GM12878 (cell line): ENCODE measurements around the gene ZXDC. TPM values are rescaled to one million over a fixed set of nuclear protein-coding genes. Genes with fewer than 3 reads are reported as not detected.

Experiments
- ATAC-seq: fragments of 200-7000 bp; cut with Tn5 transposase; 3 replicates; pipeline ENCODE4 v1.9.1; 2020; ENCODE audit warnings: mild to moderate bottlenecking, moderate library complexity
- BruUV-seq: library from RNA; stranded (reverse); fragments of 400-500 nt; replicated peaks from 2 replicates; lab custom pipeline; 2021; lab: Mats Ljungman, UMichigan
- CTCF ChIA-PET: fragments of 300-600 bp; sonication (Branson Sonifier 250); formaldehyde crosslinking; extraction: SDS; loops from one replicate; lab custom pipeline; 2021; ENCODE audit warnings: inconsistent platforms; lab: Yijun Ruan, JAX
- POLR2A ChIA-PET: fragments of 350-600 bp; formaldehyde crosslinking; extraction: SDS; loops from one replicate; lab custom pipeline; 2021; ENCODE audit warnings: inconsistent platforms; lab: Charles Lee
- RAD21 ChIA-PET: fragments of 300-600 bp; sonication (Branson Sonifier 250); formaldehyde crosslinking; loops from one replicate; lab custom pipeline; 2023; ENCODE audit warnings: antibody characterized with exemption; ENCODE audit not compliant: unreplicated experiment; lab: Charles Lee
- SMC1A ChIA-PET: fragments of 300-600 bp; sonication (Branson Sonifier 250); formaldehyde crosslinking; loops from one replicate; lab custom pipeline; 2023; ENCODE audit not compliant: unreplicated experiment, uncharacterized antibody; lab: Charles Lee
- DNase-seq: peaks from one replicate; pipeline ENCODE4 v3.0.0-alpha.2; 2011; ENCODE audit warnings: low read depth, low spot score
- FAIRE-seq: peaks from 3 replicates; lab custom pipeline; 2011; peaks lifted over from hg19 to GRCh38; lab: Jason Lieb, UNC
- H2AFZ ChIP-seq: 2 replicates; pipeline ENCODE4 v1.6.0; 2011; ENCODE audit warnings: low read depth, low read length, control low read depth; ENCODE audit not compliant: control insufficient read depth
- H3K27ac ChIP-seq: 2 replicates; pipeline ENCODE4 v1.5.1; 2011; ENCODE audit warnings: control low read depth; ENCODE audit not compliant: control insufficient read depth, insufficient read depth
- H3K27me3 ChIP-seq, 2 experiments: replicated peaks in 1 of 2; 2 replicates each; pipeline versions ENCODE4 v1.6.0 to v1.6.1; 2011; ENCODE audit warnings: low read length in 1 of 2; ENCODE audit not compliant: control insufficient read depth in 2 of 2, insufficient read depth in 2 of 2
- H3K36me3 ChIP-seq, 2 experiments: 2 replicates each; pipeline ENCODE4 v1.5.1; 2011; ENCODE audit warnings: low read length in 1 of 2; ENCODE audit not compliant: control insufficient read depth in 2 of 2, insufficient read depth in 2 of 2
- H3K4me1 ChIP-seq: 2 replicates; pipeline ENCODE4 v1.6.1; 2011; ENCODE audit warnings: mild to moderate bottlenecking, low read length, moderate library complexity, mixed read lengths; ENCODE audit not compliant: control insufficient read depth, insufficient read depth
- H3K4me2 ChIP-seq: 2 replicates; pipeline ENCODE4 v1.6.0; 2011; ENCODE audit warnings: control low read depth; ENCODE audit not compliant: control insufficient read depth, insufficient read depth
- H3K4me3 ChIP-seq: fragments of 200-600 bp; sonication (generic); 2 replicates; pipeline ENCODE4 v1.5.1; 2016
- H3K79me2 ChIP-seq: 2 replicates; pipeline ENCODE4 v1.6.0; 2011; ENCODE audit warnings: low read length; ENCODE audit not compliant: control insufficient read depth, insufficient read depth
- H3K9ac ChIP-seq: 2 replicates; pipeline ENCODE4 v1.8.0; 2011; ENCODE audit warnings: low read length, control low read depth, mixed read lengths; ENCODE audit not compliant: control insufficient read depth, insufficient read depth
- H3K9me3 ChIP-seq: replicated peaks from 3 replicates; pipeline ENCODE4 v1.5.1; 2011; ENCODE audit warnings: mild to moderate bottlenecking, low read length; ENCODE audit not compliant: control insufficient read depth, insufficient read depth
- H4K20me1 ChIP-seq: 2 replicates; pipeline ENCODE4 v1.6.0; 2011; ENCODE audit not compliant: control insufficient read depth, insufficient read depth
- CHD1 ChIP-seq: IDR thresholded peaks from 2 replicates; pipeline ENCODE4 v1.6.1; 2012; ENCODE audit warnings: low read depth, low read length, improper control_type of control experiment
- CHD4 ChIP-seq: fragments of 200-600 bp; sonication (generic); IDR thresholded peaks from 2 replicates; pipeline ENCODE4 v1.6.1; 2016; ENCODE audit warnings: mild to moderate bottlenecking
- E2F4 ChIP-seq: IDR thresholded peaks from 2 replicates; pipeline ENCODE4 v1.6.1; 2012; ENCODE audit warnings: low read depth, low read length, improper control_type of control experiment
- E2F8 ChIP-seq: fragments of 450-650 bp; IDR thresholded peaks from 2 replicates; pipeline ENCODE4 v1.6.1; 2018; ENCODE audit warnings: mild to moderate bottlenecking, low read depth, moderate library complexity; ENCODE audit not compliant: partially characterized antibody
- FOXM1 ChIP-seq: IDR thresholded peaks from 2 replicates; pipeline ENCODE4 v1.6.1; 2012; ENCODE audit warnings: low read depth, mild to moderate bottlenecking, inconsistent platforms, low read length, moderate library complexity
- HDAC2 ChIP-seq: fragments of 200-600 bp; sonication (generic); IDR thresholded peaks from 2 replicates; pipeline ENCODE4 v1.6.1; 2017
- HDAC6 ChIP-seq: fragments of 200-600 bp; sonication (generic); IDR thresholded peaks from one replicate; pipeline ENCODE4 v1.8.0; 2017; ENCODE audit warnings: antibody characterized with exemption; ENCODE audit not compliant: unreplicated experiment
- RCOR1 ChIP-seq: conservative IDR thresholded peaks from 2 replicates; pipeline ENCODE4 v1.6.1; 2012; ENCODE audit warnings: low read depth, low read length, improper control_type of control experiment
- RUNX3 ChIP-seq: IDR thresholded peaks from 2 replicates; pipeline ENCODE4 v1.6.1; 2012; ENCODE audit warnings: low read length, inconsistent platforms
- STAT3 ChIP-seq: IDR thresholded peaks from 2 replicates; pipeline ENCODE4 v1.6.1; 2011; ENCODE audit warnings: low read depth, low read length, improper control_type of control experiment
- ZNF687 ChIP-seq: fragments of 450-650 bp; IDR thresholded peaks from 2 replicates; pipeline ENCODE4 v1.6.1; 2017; ENCODE audit warnings: mild to moderate bottlenecking, moderate library complexity
- WGBS: methylation state at CpG from one replicate; pipeline ENCODE4 v1.1.6; 2016; ENCODE audit warnings: low lambda C conversion rate; ENCODE audit not compliant: insufficient replicate concordance, insufficient coverage; ENCODE audit errors: missing lambda C conversion rate; 5-methylcytosine and 5-hydroxymethylcytosine counted together
- in situ Hi-C: fragments of 300-500 bp; cut with MboI; formaldehyde crosslinking; loops from 9 replicates; pipeline ENCODE4 v1.14.3; 2018; ENCODE audit warnings: mixed read lengths
- intact Hi-C: fragments of 100-400 bp; cut with micrococcal nuclease; formaldehyde crosslinking; loops from one replicate; pipeline ENCODE4 v1.14.2; 2022; ENCODE audit not compliant: unreplicated experiment
- polyA plus RNA-seq, 11 experiments: library from polyadenylated mRNA; depleted of rRNA in 4 of 11; unstranded in 6 of 11; stranded (reverse) in 5 of 11; fragments of >200 nt; fragmentation: Nextera tagmentation in 4 of 11; fragmentation: Illumina TruSeq in 1 of 11; extraction: Ambion mirVana in 4 of 11; extraction: Trizol in 1 of 11; gene quantifications; 1 replicate in 1 of 11; 2 replicates in 10 of 11; pipeline versions ENCODE4 v1.2.1 to v1.2.3, GENCODE V29; 2011 to 2016; ENCODE audit warnings: inconsistent platforms in 2 of 11, missing spikeins in 2 of 11, low read depth in 1 of 11
- total RNA-seq, 4 experiments: library from RNA; depleted of rRNA in 3 of 4; stranded (reverse); fragments of >200 nt in 3 of 4; fragmentation: Illumina TruSeq in 1 of 4; extraction: Trizol in 1 of 4; gene quantifications; 2 replicates each; pipeline versions ENCODE4 v1.2.1 to v1.2.3, GENCODE V29; 2013 to 2021

ZXDC gene
- total and polyA plus RNA-seq, 10 of the 15 experiments (the other 5 are each of a cell fraction or from before 2014, with no cell fraction given) = 0.72 to 15.3 (median 8.5) TPM

- no peak for TF ChIP-seq E2F8
Observed at GRCh38 chr3:126446301-126446700, 29.4 kb downstream of the ZXDC start (continued).

- Histone ChIP-seq H3K4me1 (no peaks in the 10 kb centered on the region), H3K9me3 (no peaks in the 10 kb centered on the region), H3K27ac (no peak overlapping the region), H3K27me3 (no peaks in the 10 kb centered on the region), H3K9ac (no peak overlapping the region), H3K4me2 (no peak overlapping the region), H4K20me1 (no peaks in the 10 kb centered on the region), H3K79me2 (no peaks in the 10 kb centered on the region), H3K36me3 (peaks cover 0 to 6% of the 10 kb centered on the region in 2 experiments; a peak in 3 of 4 replicates), H3K4me3 (no peak overlapping the region), H2AFZ (no peak overlapping the region)
- ChIA-PET CTCF (no interaction called here), SMC1A (no interaction called here), RAD21 (no interaction called here), POLR2A (no interaction called here)
- TF ChIP-seq CHD4 = no peak
- no peak for TF ChIP-seq RUNX3
- no peak for TF ChIP-seq HDAC2
- no peak for TF ChIP-seq ZNF687
- TF ChIP-seq HDAC6 = no peak
- TF ChIP-seq E2F4 = no peak
- no peak for TF ChIP-seq CHD1
- TF ChIP-seq FOXM1 = no peak
- TF ChIP-seq STAT3 = no peak
- TF ChIP-seq RCOR1 = no peak
- WGBS = 76% methylated on average over 5 of the region's 5 CpGs
- no peak for FAIRE-seq
- DNase-seq = no peak
- BruUV-seq = no TSS peak
- no peak for ATAC-seq
- intact Hi-C loops (no loop called here), in situ Hi-C loops (no loop called here)
Observed at GRCh38 chr3:126445506-126445905, 30.2 kb downstream of the ZXDC start.
